Activated CD4-positive, alpha-beta T cell treated with anti-CD3 and anti-CD28 coated beads, Interleukin-10, Interleukin-2, amounts not matched to agents 100 ng/mL and 50 ng/mL, durations not matched to agents 16 hours and 8 hours (primary cell): Measurements from ENCODE around the gene C3orf49.

Experiments used
- DNase-seq: peaks from one replicate; pipeline ENCODE4 v3.0.0-alpha.2; 2020

The C3orf49 gene

DNA sequence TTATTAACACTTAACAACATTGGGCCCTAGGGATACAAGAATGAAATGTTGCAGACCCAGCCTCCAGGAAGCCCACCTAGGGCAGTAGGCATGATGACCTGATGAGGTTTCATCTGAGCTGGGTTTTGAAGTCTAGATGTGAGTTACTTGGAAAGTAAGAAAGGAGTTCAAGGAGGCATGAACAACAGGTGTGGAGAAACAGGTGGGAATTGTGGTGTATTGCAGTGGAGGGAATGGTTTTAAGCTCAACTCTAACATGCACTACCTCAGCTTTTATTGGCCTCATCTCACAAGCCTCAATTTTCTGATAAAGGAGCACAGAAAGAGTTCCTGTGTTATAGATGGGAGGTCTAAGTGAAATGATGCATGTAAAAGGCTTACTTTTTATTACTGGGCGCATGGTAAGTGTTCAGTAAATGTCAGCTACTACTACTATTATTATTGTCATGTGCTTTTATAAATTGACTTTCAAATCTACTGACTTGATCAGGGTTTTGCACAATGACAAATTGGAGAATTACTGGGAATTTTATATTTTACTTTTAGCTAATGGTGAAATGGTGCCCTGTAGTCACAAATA, 73.8 kb downstream of the C3orf49 start:
- no peak for DNase-seq

- DNase-seq: peak; percentile 31
Observed at GRCh38 chr3:63895422-63896189, 76.5 kb downstream of the C3orf49 start.

- no peak for DNase-seq
Observed at GRCh38 chr3:63896332-63897030, 77.4 kb downstream of the C3orf49 start.
